Measurements from ENCODE around the gene BRD7.

Gene BRD7

DNA sequence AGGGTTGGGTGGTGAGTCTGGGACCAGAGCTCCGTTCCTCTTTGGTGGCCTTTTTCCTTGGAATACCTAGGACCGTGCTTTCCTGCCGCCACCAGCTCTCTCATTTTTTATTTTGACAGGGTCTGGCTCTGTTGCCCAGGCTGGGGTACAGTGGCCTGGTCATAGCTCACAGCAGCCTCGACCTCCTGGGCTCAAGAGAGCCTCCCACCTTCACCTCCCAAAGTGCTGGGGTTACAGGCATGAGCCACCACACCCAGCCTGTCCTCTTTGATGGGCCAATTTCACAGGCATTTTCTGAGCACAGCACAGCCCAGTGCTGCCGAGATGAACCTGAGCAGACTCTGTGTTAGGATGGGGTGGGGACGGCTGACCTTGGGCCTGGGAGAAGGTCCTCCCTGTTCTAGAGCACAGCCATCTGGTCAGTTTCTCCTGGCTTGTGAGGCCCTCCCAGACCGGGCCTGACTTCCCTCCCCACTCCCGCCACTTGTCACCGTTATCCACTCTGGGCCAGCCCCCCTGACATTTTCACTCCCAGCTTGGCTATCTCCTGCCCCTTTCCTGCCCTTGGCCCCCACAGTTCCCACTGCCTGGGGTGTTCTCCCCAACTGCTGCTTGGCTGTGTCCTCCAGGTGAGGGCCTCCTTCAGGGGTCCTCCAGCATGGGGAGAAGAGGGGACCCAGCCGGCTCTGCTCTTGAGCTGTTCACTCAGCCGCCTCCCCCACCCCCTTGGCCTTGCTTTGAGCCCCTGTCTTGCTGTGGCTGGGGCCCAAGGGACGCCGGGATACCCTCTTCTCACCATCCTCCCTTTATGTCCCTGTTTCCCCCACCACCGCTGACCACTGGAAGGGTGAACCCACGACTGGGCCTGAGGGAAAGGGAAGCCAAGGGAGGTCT lies 97.4 kb downstream of the BRD7 start:
- DNase-seq = no peak

DNA sequence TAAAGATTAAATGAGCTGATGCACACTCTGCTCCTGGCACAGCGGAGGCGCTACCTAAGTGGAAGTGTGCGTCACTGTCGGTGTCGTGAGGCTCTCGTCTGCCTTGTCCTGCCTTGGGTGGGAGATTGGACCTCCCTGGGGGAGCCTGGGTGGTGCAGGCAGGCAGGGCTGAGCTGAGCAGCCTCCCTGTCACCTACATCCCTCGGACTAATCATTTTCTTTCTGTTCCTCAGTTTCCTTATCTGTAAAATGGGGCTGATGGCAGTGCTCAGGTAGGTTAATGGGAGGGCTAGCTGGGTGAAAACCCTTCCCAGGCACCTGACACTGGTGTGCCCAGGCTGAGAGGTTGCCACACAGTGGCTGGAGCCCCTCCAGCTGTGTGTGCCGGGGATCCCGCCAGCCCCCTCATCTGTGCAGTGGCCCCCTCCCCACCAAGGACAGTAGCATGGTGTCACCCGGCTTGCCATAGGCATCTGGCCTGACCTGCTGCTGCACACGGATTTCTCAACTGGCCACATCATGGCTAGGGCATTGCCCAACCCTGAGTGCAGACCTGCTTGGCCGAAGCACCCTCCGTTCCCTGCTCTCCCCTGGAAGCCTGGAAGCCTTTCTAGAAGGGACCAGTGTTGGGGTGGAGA lies 98.2 kb downstream of the BRD7 start:
- no peak for DNase-seq

DNA sequence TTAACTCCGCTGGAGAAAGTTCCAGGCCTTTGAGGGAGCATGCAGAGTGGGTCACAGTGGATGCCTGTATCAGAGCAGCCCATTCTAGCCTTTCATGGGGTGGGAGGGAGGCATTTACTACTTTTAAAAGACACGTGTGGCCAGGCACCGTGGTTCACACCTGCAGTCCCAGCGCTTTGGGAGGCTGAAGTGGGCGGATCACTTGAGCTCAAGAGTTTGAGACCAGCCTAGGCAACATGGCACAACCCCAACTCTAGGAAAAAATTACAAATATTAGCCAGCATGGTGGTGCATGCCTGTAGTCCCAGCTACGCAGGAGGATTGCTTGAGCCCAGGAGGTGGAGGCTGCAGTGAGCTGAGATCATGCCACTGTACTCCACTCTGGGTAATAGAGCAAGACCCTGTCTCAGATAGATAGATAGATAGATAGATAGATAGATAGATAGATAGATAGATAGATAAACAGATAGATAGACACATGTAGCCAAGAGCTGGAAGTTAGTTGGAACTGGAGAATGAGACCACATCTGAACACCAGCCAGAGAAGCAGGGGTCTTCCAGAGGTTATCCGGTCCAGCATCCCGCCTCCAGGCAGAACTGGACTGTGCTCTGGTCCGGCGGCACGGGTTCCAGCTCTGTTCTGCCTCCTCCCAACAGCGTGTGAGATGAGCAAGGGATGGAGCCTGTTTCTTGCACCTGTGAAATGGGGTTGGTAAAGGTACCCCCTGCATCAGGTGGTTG lies 98.8 kb downstream of the BRD7 start:
- no peak for DNase-seq

DNA sequence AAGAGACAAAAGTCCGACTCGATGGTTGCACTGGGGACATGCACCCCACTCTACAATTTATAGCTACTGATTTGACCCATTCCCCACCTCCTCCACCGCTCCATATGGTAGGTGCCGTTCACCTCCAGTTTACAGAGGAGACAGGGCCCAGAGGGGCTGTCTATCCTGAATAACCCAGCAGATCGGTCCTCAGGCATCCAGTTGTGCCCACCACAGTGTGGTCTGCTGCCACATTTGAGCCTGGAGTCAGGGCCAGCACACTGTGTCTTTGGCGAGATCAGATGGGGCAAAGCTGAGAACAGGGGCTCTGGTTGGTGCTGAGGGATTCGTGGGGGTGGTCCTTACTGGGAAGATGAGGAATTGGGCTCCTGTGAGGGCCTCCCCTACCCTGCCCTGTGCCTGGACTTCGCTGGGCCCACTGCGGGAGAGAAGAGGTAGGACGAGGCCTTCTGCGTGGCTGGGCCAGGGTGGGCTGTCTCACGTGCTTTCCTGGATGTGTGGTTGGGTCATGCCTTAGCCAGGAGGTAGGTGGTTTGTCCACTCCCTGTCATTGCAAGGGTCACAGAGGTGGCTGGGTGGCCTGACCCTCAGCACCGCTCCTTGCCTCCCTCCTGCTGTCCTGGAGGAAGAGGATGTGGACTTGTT lies 99.6 kb downstream of the BRD7 start:
- no peak for DNase-seq

DNA sequence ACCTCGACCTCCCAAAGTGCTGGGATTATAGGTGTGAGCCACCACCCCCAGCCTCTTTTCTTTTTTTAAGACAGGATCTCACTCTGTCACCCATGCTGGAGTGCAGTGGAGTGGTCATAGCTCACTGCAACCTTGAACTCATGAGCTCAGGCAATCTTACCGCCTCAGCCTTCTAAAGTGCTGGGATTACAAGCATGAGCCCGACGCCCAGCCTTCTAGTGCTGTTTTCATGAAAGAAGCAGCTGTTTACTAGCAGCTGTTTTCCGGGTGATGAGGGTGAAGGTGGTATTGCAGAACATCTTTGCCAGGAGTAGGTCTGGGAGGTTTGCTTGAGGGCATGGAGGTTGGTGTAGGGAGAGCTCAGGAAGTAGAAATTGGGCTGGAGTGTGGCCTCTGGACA lies 100.4 kb downstream of the BRD7 start:
- DNase-seq = peak; percentile 53

DNA sequence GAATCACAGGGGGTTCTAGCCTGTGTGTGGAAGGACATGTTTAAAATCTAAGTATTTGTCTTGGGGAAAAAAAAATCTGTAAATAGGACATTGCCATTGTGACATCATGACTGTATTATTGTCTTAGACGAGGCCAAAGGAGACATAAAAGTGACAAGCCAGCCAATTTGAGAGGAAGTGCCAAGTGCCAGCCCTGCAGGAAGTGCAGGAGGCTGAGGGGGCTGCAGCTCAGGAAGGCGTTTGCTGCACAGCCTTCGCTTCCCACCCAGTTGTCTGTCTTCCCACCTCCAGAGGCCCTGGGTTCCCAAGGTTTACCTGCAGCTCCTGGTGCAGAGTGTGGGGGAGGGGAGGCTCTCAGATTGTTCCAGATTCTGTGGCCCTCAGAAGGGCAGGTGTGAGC lies 101.1 kb downstream of the BRD7 start:
- no peak for DNase-seq

DNA sequence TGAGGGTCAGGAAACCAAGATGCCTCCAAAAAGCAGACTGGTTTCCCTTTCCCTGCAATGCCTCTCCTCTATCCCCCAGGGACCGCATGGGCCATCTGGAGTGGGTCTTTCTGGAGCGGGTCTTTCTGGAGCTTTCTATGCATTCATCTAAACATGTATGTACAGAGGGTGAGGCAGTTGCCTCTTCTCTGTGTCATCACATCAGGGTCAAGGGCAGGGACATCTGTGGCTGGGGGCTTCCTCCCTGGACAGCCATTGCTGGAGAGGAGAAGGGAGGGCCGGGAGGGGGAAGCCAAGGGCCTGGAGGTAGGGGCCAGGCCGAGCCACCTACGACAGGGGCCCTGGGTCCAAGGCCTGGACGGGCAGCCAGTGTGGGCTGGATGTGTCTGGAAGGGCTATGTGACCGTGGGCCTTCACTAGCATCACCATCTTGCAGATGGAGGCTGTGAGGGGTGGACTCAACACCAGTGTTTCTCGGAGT lies 101.6 kb downstream of the BRD7 start:
- no peak for DNase-seq

DNA sequence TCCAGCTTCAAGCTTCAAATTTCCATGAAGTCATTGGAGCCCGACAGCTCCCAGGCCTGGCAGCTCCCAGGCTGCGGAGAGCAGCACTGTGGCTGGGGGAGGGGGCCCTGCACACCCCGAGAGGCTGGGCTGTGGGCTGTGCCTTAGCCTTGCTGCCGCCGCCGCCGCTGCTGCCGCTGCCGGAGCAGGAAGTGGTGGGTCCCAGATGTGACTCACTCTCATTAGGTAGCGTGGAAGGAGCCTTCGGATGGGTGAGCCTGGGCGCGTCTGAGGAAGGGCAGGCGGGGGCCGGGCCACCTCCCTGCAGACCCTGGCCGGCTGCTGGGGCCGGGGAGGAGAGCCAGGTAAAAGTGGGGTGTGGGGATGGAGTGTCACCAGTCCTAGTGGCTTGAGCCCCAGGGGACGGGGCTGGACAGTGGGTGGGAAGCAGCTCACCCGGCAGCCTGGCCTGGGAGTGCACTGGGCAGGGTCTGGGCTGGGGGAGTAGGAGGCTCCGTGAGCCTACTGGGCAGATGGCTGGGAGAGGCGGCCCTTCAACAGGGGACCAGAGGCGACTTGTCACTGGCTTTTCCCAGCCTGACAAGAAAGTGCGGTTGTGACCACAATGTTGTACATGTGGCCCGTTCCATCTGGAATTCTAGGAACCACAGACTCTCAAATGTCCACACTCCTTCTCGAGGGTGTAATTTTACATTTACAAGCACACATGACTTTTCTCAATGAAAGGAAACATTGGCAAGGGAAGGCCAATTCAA lies 102.3 kb downstream of the BRD7 start, which contains the start of gene ADCY7:
TSS of gene ADCY7 (plus strand) at position 215 of the 755 bp plus-strand sequence. CDS start 21,629 bp downstream, outside the sequence.
- no peak for DNase-seq

All from DMS79 (cell line).